Measurements from ENCODE around the gene SLC25A25. TPM values are rescaled to one million over a fixed set of nuclear protein-coding genes. Genes with fewer than 3 reads are reported as not detected.
"Not testable (repeated sequence)": the region's sequence is repeated elsewhere in the genome, so short reads cannot be mapped to it uniquely, and the experiment has no call there.

The SLC25A25 gene
- total and polyA plus RNA-seq, 9 of the 15 experiments (the other 6 are each of a cell fraction or from before 2014, with no cell fraction given) = 0.07 to 35.9 (median 23.2) TPM

GRCh38 chr9:128022886-128023285, 45.1 kb upstream of the SLC25A25 start (continued):
- no peak for TF ChIP-seq CGGBP1 (CRISPR knock-in tag; IDR thresholded peaks at IDR 0.05)
- no peak for TF ChIP-seq FOXP1 (CRISPR knock-in tag; IDR thresholded peaks at IDR 0.05)
- no peak for TF ChIP-seq TCF3 (CRISPR knock-in tag; IDR thresholded peaks at IDR 0.05)
- TF ChIP-seq ZNF431 (CRISPR knock-in tag; IDR thresholded peaks at IDR 0.05) = no peak
- no peak for TF ChIP-seq DNMT1 (IDR thresholded peaks at IDR 0.05)
- no peak for TF ChIP-seq CREB3L1 (IDR thresholded peaks at IDR 0.05; ENCODE audit: borderline replicate concordance, low read depth)
- TF ChIP-seq ATF6 (CRISPR knock-in tag; IDR thresholded peaks at IDR 0.05) = no peak

- H3K9me1 ChIP-seq (ENCODE audit: control insufficient read depth, insufficient read depth, low read length); intact Hi-C loops (cut with micrococcal nuclease); H3K27ac ChIP-seq (ENCODE audit: extremely low read depth, low read depth, low read length); ATAC-seq; H3K4me2 ChIP-seq (ENCODE audit: insufficient read depth, low read length); POLR2A ChIA-PET; H3K36me3 ChIP-seq (ENCODE audit: control insufficient read depth, insufficient read depth, low read length); H3K9me3 ChIP-seq (replicated peaks; ENCODE audit: control insufficient read depth, insufficient read depth, low read depth, low read length); H3K79me2 ChIP-seq (ENCODE audit: control insufficient read depth, insufficient read depth, low read length); in situ Hi-C loops (cut with MboI); BruUV-seq (replicated peaks); H2AFZ ChIP-seq (ENCODE audit: low read depth, low read length); H3K27me3 ChIP-seq (ENCODE audit: control insufficient read depth in 2 of 2, insufficient read depth in 2 of 2, low read length in 2 of 2); FAIRE-seq; DNase-seq (ENCODE audit: extremely low read depth in 1 of 4, low spot score in 3 of 4); H3K9ac ChIP-seq (ENCODE audit: insufficient read depth in 1 of 2, low read depth in 2 of 2, low read length in 2 of 2); H4K20me1 ChIP-seq (replicated peaks; ENCODE audit: control insufficient read depth, insufficient read depth, low read length); H3K4me3 ChIP-seq: not testable (repeated sequence)
- CTCF ChIA-PET (ENCODE audit: low intra/inter-chr PET ratio) = interaction anchor here (0.7 kb wide), 1 partner anchor 10 kb away, joined by 4 read pairs; no protein-coding TSS in a partner anchor
- 59% methylated on average over 9 of the region's 12 CpGs for WGBS (ENCODE audit: insufficient coverage, low coverage, missing lambda C conversion rate)
- peaks cover 5 to 18% of the 10 kb centered on the region in 2 experiments; a peak in 4 of 5 replicates for H3K4me1 ChIP-seq (replicated peaks in 1 of 2; ENCODE audit: control insufficient read depth in 2 of 2, insufficient read depth in 2 of 2, low read length in 2 of 2)
Observed at GRCh38 chr9:128023671-128024070, 44.4 kb upstream of the SLC25A25 start.
